Nephron progenitor cell (in vitro differentiated cells): ENCODE results near the gene CCDC197.

Experiments
- DNase-seq: peaks from one replicate; pipeline ENCODE4 v3.0.0; 2021
- H3K27ac Mint-ChIP-seq: 2 replicates; pipeline ENCODE4 v1.8.0; 2021; ENCODE audit warnings: mild to moderate bottlenecking, moderate library complexity, mixed read lengths
- H3K27me3 Mint-ChIP-seq: 2 replicates; pipeline ENCODE4 v1.8.0; 2021; ENCODE audit warnings: mild to moderate bottlenecking, low read depth, mixed read lengths; ENCODE audit not compliant: poor library complexity
- H3K36me3 Mint-ChIP-seq: 2 replicates; pipeline ENCODE4 v1.8.0; 2021; ENCODE audit warnings: low read depth, mixed read lengths
- H3K4me1 Mint-ChIP-seq: 2 replicates; pipeline ENCODE4 v1.8.0; 2021; ENCODE audit warnings: mixed read lengths
- H3K4me3 Mint-ChIP-seq: 2 replicates; pipeline ENCODE4 v1.8.0; 2021; ENCODE audit warnings: mild to moderate bottlenecking, moderate library complexity, mixed read lengths
- H3K9me3 Mint-ChIP-seq: 2 replicates; pipeline ENCODE4 v1.8.0; 2021; ENCODE audit warnings: mild to moderate bottlenecking, moderate library complexity, mixed read lengths
- TF ChIP-seq, protein P1 (sequence below): fragments of 200-600 bp; sonication (generic); IDR thresholded peaks from 2 replicates; pipeline ENCODE4 v1.5.0; 2021; ENCODE audit warnings: antibody characterized with exemption

Gene CCDC197

DNA sequence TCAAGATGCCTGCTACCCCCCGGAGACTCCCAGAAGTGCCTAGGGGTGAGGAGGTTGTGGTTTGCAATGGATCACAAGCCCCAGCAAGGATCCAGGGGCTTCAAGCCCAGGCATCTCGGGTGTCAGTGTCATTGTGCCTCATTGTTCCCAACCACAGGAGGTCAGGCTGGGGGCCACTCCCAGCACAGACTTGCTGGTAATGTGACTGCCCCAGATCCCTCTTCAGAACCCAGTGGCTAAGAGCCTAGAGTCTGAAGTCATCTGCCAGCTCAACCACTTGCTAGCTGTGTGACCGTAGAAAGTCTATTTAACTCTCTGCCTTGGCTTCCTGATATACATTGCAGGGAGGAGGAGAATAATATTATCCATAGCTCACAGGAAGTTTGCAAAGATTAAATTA is 13.0 kb upstream of the CCDC197 start:
- no peak for DNase-seq
- Mint-ChIP-seq H3K27ac (no peak overlapping the region), H3K4me3 (no peak overlapping the region), H3K27me3 (peaks cover 13% of the 10 kb centered on the region), H3K9me3 (no peaks in the 10 kb centered on the region), H3K4me1 (peaks cover 37% of the 10 kb centered on the region), H3K36me3 (no peaks in the 10 kb centered on the region)
- TF ChIP-seq, protein P1, sequence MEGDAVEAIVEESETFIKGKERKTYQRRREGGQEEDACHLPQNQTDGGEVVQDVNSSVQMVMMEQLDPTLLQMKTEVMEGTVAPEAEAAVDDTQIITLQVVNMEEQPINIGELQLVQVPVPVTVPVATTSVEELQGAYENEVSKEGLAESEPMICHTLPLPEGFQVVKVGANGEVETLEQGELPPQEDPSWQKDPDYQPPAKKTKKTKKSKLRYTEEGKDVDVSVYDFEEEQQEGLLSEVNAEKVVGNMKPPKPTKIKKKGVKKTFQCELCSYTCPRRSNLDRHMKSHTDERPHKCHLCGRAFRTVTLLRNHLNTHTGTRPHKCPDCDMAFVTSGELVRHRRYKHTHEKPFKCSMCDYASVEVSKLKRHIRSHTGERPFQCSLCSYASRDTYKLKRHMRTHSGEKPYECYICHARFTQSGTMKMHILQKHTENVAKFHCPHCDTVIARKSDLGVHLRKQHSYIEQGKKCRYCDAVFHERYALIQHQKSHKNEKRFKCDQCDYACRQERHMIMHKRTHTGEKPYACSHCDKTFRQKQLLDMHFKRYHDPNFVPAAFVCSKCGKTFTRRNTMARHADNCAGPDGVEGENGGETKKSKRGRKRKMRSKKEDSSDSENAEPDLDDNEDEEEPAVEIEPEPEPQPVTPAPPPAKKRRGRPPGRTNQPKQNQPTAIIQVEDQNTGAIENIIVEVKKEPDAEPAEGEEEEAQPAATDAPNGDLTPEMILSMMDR, result no peak

DNA sequence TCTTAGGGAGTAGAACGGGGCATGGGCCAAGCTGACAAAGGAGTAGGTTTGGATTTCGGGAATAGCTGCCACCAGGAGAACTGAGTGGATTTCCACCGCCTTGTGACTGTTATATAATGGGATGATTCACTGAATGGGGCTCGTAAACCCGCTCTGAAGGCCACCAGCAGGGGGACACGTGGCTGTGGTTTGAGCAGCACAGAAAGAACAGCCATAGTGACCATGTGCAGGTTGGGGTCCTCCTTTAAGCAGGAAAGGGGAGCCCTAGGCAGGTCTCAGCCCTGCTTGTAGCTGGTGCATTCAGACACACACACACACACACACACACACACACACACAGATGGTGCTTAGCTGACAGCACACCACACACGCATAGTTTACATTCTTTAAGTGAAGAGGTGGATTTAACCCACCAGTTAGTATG is 12.1 kb upstream of the CCDC197 start:
- Mint-ChIP-seq H3K27me3 (peaks cover 13% of the 10 kb centered on the region), H3K36me3 (no peaks in the 10 kb centered on the region), H3K4me3 (no peak overlapping the region), H3K4me1 (peaks cover 37% of the 10 kb centered on the region), H3K27ac (no peak overlapping the region), H3K9me3 (no peaks in the 10 kb centered on the region)
- peak; percentile 46 for DNase-seq
- TF ChIP-seq, protein P1, result no peak

DNA sequence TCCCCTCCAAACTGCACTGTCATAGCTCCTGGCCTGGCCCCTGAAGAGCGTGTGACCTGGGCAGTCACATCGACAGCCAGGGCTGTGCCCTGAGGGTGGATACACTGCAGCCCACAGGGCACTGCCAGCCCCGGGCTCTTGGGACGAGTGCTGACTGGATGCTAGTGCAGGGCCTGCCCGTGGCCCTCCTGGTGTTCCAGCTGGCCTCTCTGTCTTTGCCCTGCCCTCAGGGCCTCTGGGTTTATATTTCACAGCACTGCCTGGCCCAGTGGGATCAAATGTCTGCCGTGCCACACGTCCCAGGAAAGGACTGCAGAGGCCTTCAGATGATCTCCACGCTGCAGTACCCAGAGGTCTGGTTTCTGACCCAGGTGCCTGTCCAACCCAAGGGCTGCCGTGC is 10.1 kb upstream of the CCDC197 start:
- Mint-ChIP-seq H3K4me3 (no peak overlapping the region), H3K27ac (no peak overlapping the region), H3K4me1 (peaks cover 31% of the 10 kb centered on the region), H3K36me3 (no peaks in the 10 kb centered on the region), H3K27me3 (peaks cover 9% of the 10 kb centered on the region), H3K9me3 (no peaks in the 10 kb centered on the region)
- TF ChIP-seq, protein P1, result no peak
- peak; percentile 28 for DNase-seq

DNA sequence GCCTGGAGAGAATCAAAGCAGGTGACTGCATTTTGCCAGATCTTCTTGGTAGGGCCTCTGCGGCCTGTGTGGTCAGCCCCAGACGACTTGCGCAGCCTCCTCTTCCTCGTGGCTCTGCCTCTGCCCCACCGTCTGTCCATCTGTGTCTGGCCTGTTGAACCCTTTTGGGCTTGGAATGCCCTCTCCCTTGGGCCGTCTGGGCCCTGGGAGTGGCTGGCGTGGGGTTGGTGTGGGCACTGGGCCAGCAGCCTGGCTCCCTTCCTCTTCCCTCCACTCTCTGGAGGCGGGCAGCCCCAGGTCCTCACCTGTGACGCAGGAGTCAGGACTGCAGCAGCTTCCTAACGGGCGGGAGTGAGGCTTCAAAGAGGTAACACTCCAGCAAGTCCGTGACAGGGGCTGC is 9.7 kb upstream of the CCDC197 start:
- no peaks in the 10 kb centered on the region for H3K9me3 Mint-ChIP-seq
- TF ChIP-seq, protein P1, result no peak
- no peak overlapping the region for H3K27ac Mint-ChIP-seq
- H3K4me1 Mint-ChIP-seq, result peaks cover 31% of the 10 kb centered on the region
- peaks cover 12% of the 10 kb centered on the region for H3K27me3 Mint-ChIP-seq
- H3K36me3 Mint-ChIP-seq, result no peaks in the 10 kb centered on the region
- no peak overlapping the region for H3K4me3 Mint-ChIP-seq
- DNase-seq, result no peak

DNA sequence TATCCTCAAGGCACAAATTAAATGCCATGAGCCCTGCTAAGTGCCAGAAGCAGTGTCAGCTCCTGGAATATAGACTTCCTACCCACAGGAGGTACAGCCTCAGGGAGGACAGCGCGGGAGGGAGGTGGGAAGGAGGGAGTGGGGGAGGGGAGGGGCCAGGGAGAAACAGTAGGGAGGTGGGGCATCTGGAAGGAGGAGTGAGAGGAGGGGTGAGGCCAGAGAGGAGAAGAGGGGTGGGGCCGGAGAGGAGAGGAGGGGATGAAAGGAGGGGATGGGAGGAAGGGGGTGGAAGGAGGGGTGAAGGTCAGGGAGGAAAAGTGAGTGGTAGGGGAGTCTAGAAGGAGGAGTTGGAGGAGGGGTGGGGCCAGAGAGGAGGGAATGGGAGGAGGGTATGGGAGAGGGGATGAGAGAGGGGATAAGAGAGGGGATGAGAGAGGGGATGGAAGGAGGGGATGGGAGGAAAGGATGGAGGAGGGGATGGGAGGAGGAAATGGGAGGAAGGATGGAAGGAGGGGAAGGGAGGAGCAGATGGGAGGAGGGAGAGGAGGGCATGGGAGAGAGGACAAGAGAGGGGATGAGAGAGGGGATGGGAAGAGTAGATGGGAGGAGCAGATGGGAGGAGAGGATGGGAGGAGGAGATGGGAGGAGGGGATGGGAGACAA is 9.2 kb upstream of the CCDC197 start:
- Mint-ChIP-seq H3K4me1 (peaks cover 31% of the 10 kb centered on the region), H3K36me3 (no peaks in the 10 kb centered on the region)
- DNase-seq, result no peak

DNA sequence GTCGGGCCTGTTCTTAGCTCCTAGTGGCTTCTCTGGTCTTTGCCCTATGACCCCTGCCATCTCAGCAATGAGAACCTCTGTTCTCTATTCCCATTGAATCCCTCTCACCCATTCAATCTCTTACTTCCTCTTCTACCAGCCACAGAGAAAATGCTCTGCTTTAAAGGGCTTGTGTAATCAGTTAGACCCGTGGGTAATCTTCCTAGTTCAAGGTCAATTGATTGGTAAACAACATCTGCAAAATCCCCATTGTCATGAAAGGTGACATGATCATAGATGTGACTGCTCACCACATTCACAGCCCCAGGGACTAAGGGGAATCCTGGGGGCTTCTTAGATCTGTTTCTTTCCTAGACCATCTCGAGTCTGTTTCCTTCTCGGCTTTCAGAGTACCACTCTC is 7.2 kb upstream of the CCDC197 start:
- Mint-ChIP-seq H3K27me3 (peaks cover 15% of the 10 kb centered on the region), H3K4me3 (no peak overlapping the region), H3K36me3 (no peaks in the 10 kb centered on the region)

More for the DNA sequence above, 9.2 kb upstream of the CCDC197 start:
- TF ChIP-seq, protein P1, result no peak
- Mint-ChIP-seq H3K27me3 (peaks cover 8% of the 10 kb centered on the region), H3K27ac (no peak overlapping the region), H3K9me3 (no peaks in the 10 kb centered on the region), H3K4me3 (no peak overlapping the region)

More for the DNA sequence above, 7.2 kb upstream of the CCDC197 start:
- no peaks in the 10 kb centered on the region for H3K9me3 Mint-ChIP-seq
- no peak for DNase-seq
- peaks cover 21% of the 10 kb centered on the region for H3K4me1 Mint-ChIP-seq
- TF ChIP-seq, protein P1, result no peak
- H3K27ac Mint-ChIP-seq, result no peak overlapping the region
